ENCODE results near the gene TIAM1. TPM values are rescaled to one million over a fixed set of nuclear protein-coding genes. Genes with fewer than 3 reads are reported as not detected.

Gene TIAM1
- total RNA-seq, 1 experiment from 2014 or later, result 2.7 TPM

GRCh38 chr21:31288191-31288590, 55.9 kb downstream of the TIAM1 start:
- DNase-seq (ENCODE audit: extremely low read depth, low read depth), result no peak

GRCh38 chr21:31287201-31287600, 56.9 kb downstream of the TIAM1 start:
- no peak for DNase-seq (ENCODE audit: extremely low read depth, low read depth)

- DNase-seq (ENCODE audit: extremely low read depth, low read depth), result no peak
Measured at GRCh38 chr21:31286621-31287020, 57.4 kb downstream of the TIAM1 start.

- no peak for DNase-seq (ENCODE audit: extremely low read depth, low read depth)
Measured at GRCh38 chr21:31284797-31285397, 59.2 kb downstream of the TIAM1 start.

GRCh38 chr21:31283025-31283424, 61.0 kb downstream of the TIAM1 start:
- DNase-seq (ENCODE audit: extremely low read depth, low read depth), result no peak

- DNase-seq (ENCODE audit: extremely low read depth, low read depth), result no peak
Measured at GRCh38 chr21:31282095-31282709, 61.9 kb downstream of the TIAM1 start.

GRCh38 chr21:31281561-31281960, 62.5 kb downstream of the TIAM1 start:
- DNase-seq (ENCODE audit: extremely low read depth, low read depth), result no peak

GRCh38 chr21:31279986-31280385, 64.1 kb downstream of the TIAM1 start:
- DNase-seq (ENCODE audit: extremely low read depth, low read depth), result no peak

- DNase-seq (ENCODE audit: extremely low read depth, low read depth), result no peak
Measured at GRCh38 chr21:31279214-31279613, 64.8 kb downstream of the TIAM1 start.

GRCh38 chr21:31278511-31279130, 65.4 kb downstream of the TIAM1 start:
- DNase-seq (ENCODE audit: extremely low read depth, low read depth), result no peak

GRCh38 chr21:31276663-31277062, 67.4 kb downstream of the TIAM1 start:
- no peak for DNase-seq (ENCODE audit: extremely low read depth, low read depth)

- no peak for DNase-seq (ENCODE audit: extremely low read depth, low read depth)
Measured at GRCh38 chr21:31275901-31276300, 68.2 kb downstream of the TIAM1 start.

- DNase-seq (ENCODE audit: extremely low read depth, low read depth), result no peak
Measured at GRCh38 chr21:31273278-31273677, 70.8 kb downstream of the TIAM1 start.

GRCh38 chr21:31268090-31268489, 76.0 kb downstream of the TIAM1 start:
- no peak for DNase-seq (ENCODE audit: extremely low read depth, low read depth)

GRCh38 chr21:31267644-31268043, 76.4 kb downstream of the TIAM1 start:
- DNase-seq (ENCODE audit: extremely low read depth, low read depth), result no peak

GRCh38 chr21:31266241-31266640, 77.8 kb downstream of the TIAM1 start:
- no peak for DNase-seq (ENCODE audit: extremely low read depth, low read depth)

- DNase-seq (ENCODE audit: extremely low read depth, low read depth), result no peak
Measured at GRCh38 chr21:31265366-31266013, 78.6 kb downstream of the TIAM1 start.

GRCh38 chr21:31264574-31264973, 79.5 kb downstream of the TIAM1 start:
- DNase-seq (ENCODE audit: extremely low read depth, low read depth), result no peak

- DNase-seq (ENCODE audit: extremely low read depth, low read depth), result no peak
Measured at GRCh38 chr21:31262728-31263127, 81.3 kb downstream of the TIAM1 start.

GRCh38 chr21:31261759-31262158, 82.3 kb downstream of the TIAM1 start:
- DNase-seq (ENCODE audit: extremely low read depth, low read depth), result no peak

- DNase-seq (ENCODE audit: extremely low read depth, low read depth), result no peak
Measured at GRCh38 chr21:31260790-31261189, 83.3 kb downstream of the TIAM1 start.

- DNase-seq (ENCODE audit: extremely low read depth, low read depth), result no peak
Measured at GRCh38 chr21:31258073-31258472, 86.0 kb downstream of the TIAM1 start.
